Endometrium (tissue), 2 donors: ENCODE data around the gene ALDH3A2.

Source experiments
- FAIRE-seq: peaks from 2 replicates; lab custom pipeline; 2012; peaks lifted over from hg19 to GRCh38; lab: Jason Lieb, UNC
- donor health status: control.
- donor health status: control.

The ALDH3A2 gene

GRCh38 chr17:19714542-19715411 is 66.2 kb downstream of the ALDH3A2 start:
- no peak for FAIRE-seq

GRCh38 chr17:19716108-19717030 is 67.8 kb downstream of the ALDH3A2 start, which contains the start of gene SLC47A2:
SLC47A2 (minus strand) TSS chr17:19716584; CDS start chr17:19716555, 29 bp downstream.
- FAIRE-seq, result no peak

GRCh38 chr17:19717031-19717360 is 68.4 kb downstream of the ALDH3A2 start:
- no peak for FAIRE-seq

- FAIRE-seq, result no peak
These were observed 68.9 kb downstream of the ALDH3A2 start for GRCh38 chr17:19717411-19717908.

GRCh38 chr17:19718041-19718612 is 69.6 kb downstream of the ALDH3A2 start:
- no peak for FAIRE-seq

- FAIRE-seq, result no peak
These were observed 70.2 kb downstream of the ALDH3A2 start for GRCh38 chr17:19718613-19719354.

GRCh38 chr17:19719355-19720209 is 71.0 kb downstream of the ALDH3A2 start:
- FAIRE-seq, result no peak

- FAIRE-seq, result no peak
These were observed 71.6 kb downstream of the ALDH3A2 start for GRCh38 chr17:19720210-19720475.

GRCh38 chr17:19720631-19721426 is 72.3 kb downstream of the ALDH3A2 start:
- no peak for FAIRE-seq

GRCh38 chr17:19723964-19724363 is 75.4 kb downstream of the ALDH3A2 start:
- FAIRE-seq, result no peak

GRCh38 chr17:19724501-19725420 is 76.2 kb downstream of the ALDH3A2 start:
- no peak for FAIRE-seq

- FAIRE-seq, result no peak
These were observed 76.9 kb downstream of the ALDH3A2 start for GRCh38 chr17:19725486-19725885.

GRCh38 chr17:19726631-19727376 is 78.3 kb downstream of the ALDH3A2 start:
- no peak for FAIRE-seq
